Naive thymus-derived CD4-positive, alpha-beta T cell (primary cell): ENCODE measurements around the gene HAUS7. TPM values are rescaled to one million over a fixed set of nuclear protein-coding genes. Genes with fewer than 3 reads are reported as not detected.
A peak's percentile ranks its signal among the peaks of the same experiment; 100 is the strongest.

Experiments
- ATAC-seq: fragments of 150-1000 bp; cut with Tn5 transposase; 2 replicates; pipeline ENCODE4 v1.10.0; 2021; ENCODE audit warnings: mild to moderate bottlenecking, moderate library complexity
- CTCF ChIA-PET: fragments of 350-600 bp; sonication (Branson Sonifier 250); formaldehyde crosslinking; loops from one replicate; lab custom pipeline; 2021; ENCODE audit warnings: antibody characterized with exemption; lab: Charles Lee
- POLR2A ChIA-PET: fragments of 350-600 bp; sonication (Branson Sonifier 250); formaldehyde crosslinking; loops from one replicate; lab custom pipeline; 2021; ENCODE audit warnings: antibody characterized with exemption, inconsistent platforms; lab: Charles Lee
- DNase-seq, 9 donors: peaks; one replicate each; pipeline versions ENCODE4 v3.0.0 to v3.0.0-alpha.2; 2020 to 2022; ENCODE audit warnings: mixed read lengths in 1 of 9
- H3K27ac ChIP-seq: one replicate; pipeline ENCODE4 v1.7.0; 2013; ENCODE audit warnings: mild to moderate bottlenecking, low read depth, low read length, moderate library complexity
- H3K27me3 ChIP-seq, 2 donors: one replicate each; pipeline ENCODE4 v1.7.0; 2013; ENCODE audit warnings: low read length in 2 of 2, mild to moderate bottlenecking in 2 of 2, moderate library complexity in 2 of 2; ENCODE audit not compliant: control insufficient read depth in 2 of 2, insufficient read depth in 2 of 2
- H3K36me3 ChIP-seq, 3 experiments: 1 replicate in 2 of 3; 2 replicates in 1 of 3; pipeline ENCODE4 v1.7.0; 2013; ENCODE audit warnings: low read length in 3 of 3, mild to moderate bottlenecking in 3 of 3, moderate library complexity in 1 of 3; ENCODE audit not compliant: insufficient read depth in 3 of 3, control insufficient read depth in 2 of 3
- H3K4me1 ChIP-seq, 2 donors: one replicate each; pipeline ENCODE4 v1.7.0; 2013; ENCODE audit warnings: low read length in 2 of 2, mild to moderate bottlenecking in 2 of 2, moderate library complexity in 1 of 2; ENCODE audit not compliant: control insufficient read depth in 2 of 2, insufficient read depth in 2 of 2
- H3K4me3 ChIP-seq: 2 replicates; pipeline ENCODE4 v1.7.0; 2013; ENCODE audit warnings: mild to moderate bottlenecking, low read length
- H3K9me3 ChIP-seq, 3 experiments: 1 replicate in 2 of 3; 2 replicates in 1 of 3; pipeline ENCODE4 v1.7.0; 2013; ENCODE audit warnings: low read length in 3 of 3; ENCODE audit not compliant: control insufficient read depth in 2 of 3
- H3K27ac Mint-ChIP-seq, 9 donors: one replicate each; pipeline ENCODE4 v1.8.0; 2020 to 2022; ENCODE audit warnings: mixed read lengths in 9 of 9, mild to moderate bottlenecking in 8 of 9, moderate library complexity in 5 of 9, inconsistent platforms in 2 of 9
- H3K27me3 Mint-ChIP-seq, 5 donors: one replicate each; pipeline ENCODE4 v1.8.0; 2021 to 2022; ENCODE audit warnings: mixed read lengths in 5 of 5, mild to moderate bottlenecking in 1 of 5
- H3K36me3 Mint-ChIP-seq, 5 donors: one replicate each; pipeline ENCODE4 v1.8.0; 2020 to 2022; ENCODE audit warnings: mixed read lengths in 5 of 5, mild to moderate bottlenecking in 3 of 5, inconsistent platforms in 1 of 5
- H3K4me1 Mint-ChIP-seq, 7 donors: one replicate each; pipeline ENCODE4 v1.8.0; 2020 to 2022; ENCODE audit warnings: mixed read lengths in 7 of 7, mild to moderate bottlenecking in 3 of 7, inconsistent platforms in 1 of 7
- H3K4me3 Mint-ChIP-seq, 10 donors: one replicate each; pipeline ENCODE4 v1.8.0; 2020 to 2022; ENCODE audit warnings: mild to moderate bottlenecking in 10 of 10, mixed read lengths in 10 of 10, moderate library complexity in 6 of 10, inconsistent platforms in 2 of 10
- H3K9me3 Mint-ChIP-seq, 11 donors: one replicate each; pipeline ENCODE4 v1.8.0; 2020 to 2022; ENCODE audit warnings: mixed read lengths in 11 of 11, mild to moderate bottlenecking in 4 of 11, inconsistent platforms in 1 of 11, moderate library complexity in 1 of 11
- intact Hi-C, 2 donors: fragments of 100-400 bp; cut with micrococcal nuclease; formaldehyde crosslinking; loops; one replicate each; pipeline ENCODE4 v1.15.1; 2023
- polyA plus RNA-seq, 2 donors: library from polyadenylated mRNA; unstranded; fragments of 300-500 nt; fragmentation: Illumina TruSeq; gene quantifications; one replicate each; pipeline ENCODE4 v1.2.3, GENCODE V29; 2021
- total RNA-seq, 6 experiments: library from RNA in 5 of 6; stranded (reverse) in 5 of 6; gene quantifications; 1 replicate in 5 of 6; 2 replicates in 1 of 6; pipeline ENCODE4 v1.2.3 and lab custom pipeline; 2021 to 2026

Gene HAUS7
- total and polyA plus RNA-seq, 7 experiments from 2014 or later = 20.7 to 44.8 (median 28.4) TPM

GRCh38 chrX:153462291-153462690, 8.1 kb downstream of the HAUS7 start:
- peaks cover 0 to 3% (median 2%) of the 10 kb centered on the region in 7 donors for H3K4me1 Mint-ChIP-seq
- H3K27ac ChIP-seq = no peak overlapping the region
- DNase-seq = no peak
- no peak overlapping the region for H3K27ac Mint-ChIP-seq
- ChIA-PET POLR2A (no interaction called here), CTCF (interaction anchor here (0.6 to 1.8 kb wide), 3 partner anchors 12 to 1063 kb away, joined by 3 to 5 read pairs (median 3); no protein-coding TSS in a partner anchor)
- peaks cover 0 to 35% (median 0%) of the 10 kb centered on the region in 3 experiments for H3K36me3 ChIP-seq
- no peaks in the 10 kb centered on the region for H3K27me3 ChIP-seq
- no peak overlapping the region for H3K4me3 ChIP-seq
- H3K36me3 Mint-ChIP-seq = peaks cover 0 to 13% (median 4%) of the 10 kb centered on the region in 5 donors
- H3K4me1 ChIP-seq = no peaks in the 10 kb centered on the region
- ATAC-seq = no peak
- no peak overlapping the region for H3K4me3 Mint-ChIP-seq
- intact Hi-C loops = no loop called here
- H3K27me3 Mint-ChIP-seq = no peaks in the 10 kb centered on the region
- no peaks in the 10 kb centered on the region for H3K9me3 Mint-ChIP-seq
- no peaks in the 10 kb centered on the region for H3K9me3 ChIP-seq

DNA sequence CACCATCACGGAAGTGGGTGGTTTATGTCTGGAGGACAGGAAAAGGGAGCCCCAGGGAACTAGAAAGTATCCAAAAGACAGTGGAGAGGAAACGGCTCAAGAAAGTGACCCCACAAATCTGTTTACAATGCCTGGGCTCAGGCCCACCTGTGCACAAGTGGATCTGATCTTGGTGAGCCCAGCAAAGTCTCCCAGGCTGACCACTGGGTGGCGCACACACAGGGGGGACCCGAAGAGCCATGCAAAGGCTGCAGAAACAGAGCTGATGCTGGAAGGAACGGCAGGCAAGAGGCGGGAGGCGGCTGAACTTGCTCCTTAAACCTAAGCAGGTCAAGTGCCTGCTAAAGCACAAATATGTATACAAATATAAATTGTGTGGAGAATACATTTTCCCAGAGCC, 9.6 kb downstream of the HAUS7 start:
- ATAC-seq (peak; percentile 74), DNase-seq (peak; percentile 19 to 53 (median 35))
- H3K27me3 Mint-ChIP-seq = no peaks in the 10 kb centered on the region
- H3K4me3 Mint-ChIP-seq = no peak overlapping the region
- H3K4me1 ChIP-seq = no peaks in the 10 kb centered on the region
- H3K9me3 ChIP-seq = no peaks in the 10 kb centered on the region
- ChIA-PET POLR2A (no interaction called here), CTCF (interaction anchor here (0.7 to 1.9 kb wide), 4 partner anchors 12 to 48 kb away, joined by 3 to 9 read pairs (median 6); no protein-coding TSS in a partner anchor)
- no peak overlapping the region for H3K4me3 ChIP-seq
- H3K4me1 Mint-ChIP-seq = peaks cover 0 to 3% (median 0%) of the 10 kb centered on the region in 7 donors
- H3K27ac ChIP-seq = no peak overlapping the region
- H3K27me3 ChIP-seq = no peaks in the 10 kb centered on the region
- intact Hi-C loops = loop anchor here (1.0 kb wide), 2 partner anchors 9 to 46 kb away; partner anchors contain the start of gene HAUS7 (in 1 of the 2)
- H3K36me3 Mint-ChIP-seq = peaks cover 0 to 13% (median 2%) of the 10 kb centered on the region in 5 donors
- H3K9me3 Mint-ChIP-seq = no peaks in the 10 kb centered on the region
- peaks cover 0 to 49% (median 0%) of the 10 kb centered on the region in 3 experiments for H3K36me3 ChIP-seq
- peak overlapping the region in 1 of 9 donors; percentile 46 for H3K27ac Mint-ChIP-seq

GRCh38 chrX:153459986-153460385, 10.4 kb downstream of the HAUS7 start:
- DNase-seq (no peak), ATAC-seq (no peak)
- Mint-ChIP-seq H3K4me3 (no peak overlapping the region), H3K36me3 (peaks cover 0 to 13% (median 2%) of the 10 kb centered on the region in 5 donors), H3K27ac (no peak overlapping the region), H3K4me1 (peaks cover 0 to 3% (median 0%) of the 10 kb centered on the region in 7 donors), H3K9me3 (no peaks in the 10 kb centered on the region), H3K27me3 (no peaks in the 10 kb centered on the region)
- Histone ChIP-seq H3K9me3 (no peaks in the 10 kb centered on the region), H3K27ac (no peak overlapping the region), H3K36me3 (peaks cover 0 to 58% (median 0%) of the 10 kb centered on the region in 3 experiments), H3K4me3 (no peak overlapping the region), H3K4me1 (no peaks in the 10 kb centered on the region), H3K27me3 (no peaks in the 10 kb centered on the region)
- POLR2A ChIA-PET = no interaction called here
- CTCF ChIA-PET = interaction anchor here (0.8 to 1.9 kb wide), 2 partner anchors 47 kb away, joined by 3 to 9 read pairs; no protein-coding TSS in a partner anchor
- intact Hi-C loops = no loop called here

GRCh38 chrX:153458476-153458875, 11.9 kb downstream of the HAUS7 start:
- H3K27me3 Mint-ChIP-seq = no peaks in the 10 kb centered on the region

DNA sequence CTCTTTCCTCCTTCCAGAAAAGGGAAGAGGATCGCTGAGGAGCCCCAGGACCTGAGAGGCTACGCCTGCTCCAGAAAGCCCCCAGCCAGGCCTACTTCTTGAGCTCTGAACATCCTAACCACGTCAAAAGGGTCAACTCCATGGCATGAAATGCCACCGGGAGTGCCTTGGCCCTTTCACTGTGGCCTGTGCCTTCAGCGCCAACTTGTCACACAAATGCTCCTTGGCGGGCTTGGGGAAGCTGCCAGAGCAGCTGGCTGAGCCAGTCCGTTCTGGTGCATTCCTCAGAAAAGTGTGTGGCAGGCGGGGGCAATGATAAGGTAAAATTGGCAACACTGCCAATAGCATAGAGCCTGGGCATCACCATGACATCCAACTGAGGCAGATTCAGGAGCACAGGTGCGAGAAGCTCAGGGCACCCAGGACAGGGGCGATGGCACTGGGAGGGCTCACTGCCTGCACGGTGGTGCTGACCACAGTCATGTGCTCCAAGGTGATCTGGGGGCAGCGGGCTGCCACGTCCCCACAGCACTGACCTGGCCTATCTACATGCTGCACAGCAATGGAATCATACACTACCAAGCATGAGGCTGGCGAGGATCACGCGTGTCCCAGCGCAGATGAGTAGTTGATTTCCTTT, 12.4 kb downstream of the HAUS7 start:
- no peaks in the 10 kb centered on the region for H3K9me3 Mint-ChIP-seq
- H3K4me3 Mint-ChIP-seq = no peak overlapping the region
- no peaks in the 10 kb centered on the region for H3K27me3 Mint-ChIP-seq
- CTCF ChIA-PET = interaction anchor here (0.6 to 1.3 kb wide), 2 partner anchors 49 to 187 kb away, joined by 3 read pairs; no protein-coding TSS in a partner anchor
- Histone ChIP-seq H3K27me3 (no peaks in the 10 kb centered on the region), H3K4me1 (no peaks in the 10 kb centered on the region), H3K36me3 (peaks cover 0 to 46% (median 0%) of the 10 kb centered on the region in 3 experiments), H3K4me3 (no peak overlapping the region), H3K9me3 (no peaks in the 10 kb centered on the region), H3K27ac (no peak overlapping the region)
- H3K36me3 Mint-ChIP-seq = peaks cover 0 to 9% (median 2%) of the 10 kb centered on the region in 5 donors
- intact Hi-C loops = no loop called here
- DNase-seq (no peak), ATAC-seq (no peak)
- H3K4me1 Mint-ChIP-seq = peaks cover 0 to 3% (median 0%) of the 10 kb centered on the region in 7 donors
- H3K27ac Mint-ChIP-seq = no peak overlapping the region
- POLR2A ChIA-PET = no interaction called here

More at GRCh38 chrX:153458476-153458875, 11.9 kb downstream of the HAUS7 start:
- H3K4me1 Mint-ChIP-seq = peaks cover 0 to 3% (median 0%) of the 10 kb centered on the region in 7 donors
- Histone ChIP-seq H3K9me3 (no peaks in the 10 kb centered on the region), H3K27ac (no peak overlapping the region), H3K27me3 (no peaks in the 10 kb centered on the region), H3K36me3 (peaks cover 0 to 48% (median 0%) of the 10 kb centered on the region in 3 experiments), H3K4me3 (no peak overlapping the region), H3K4me1 (no peaks in the 10 kb centered on the region)
- no peaks in the 10 kb centered on the region for H3K9me3 Mint-ChIP-seq
- ATAC-seq (no peak), DNase-seq (no peak)
- peaks cover 0 to 9% (median 2%) of the 10 kb centered on the region in 5 donors for H3K36me3 Mint-ChIP-seq
- POLR2A ChIA-PET = no interaction called here
- no peak overlapping the region for H3K27ac Mint-ChIP-seq
- no peak overlapping the region for H3K4me3 Mint-ChIP-seq
- CTCF ChIA-PET = interaction anchor here (1.3 kb wide), 1 partner anchor 49 kb away, joined by 3 read pairs; no protein-coding TSS in a partner anchor
- intact Hi-C loops = no loop called here

DNA sequence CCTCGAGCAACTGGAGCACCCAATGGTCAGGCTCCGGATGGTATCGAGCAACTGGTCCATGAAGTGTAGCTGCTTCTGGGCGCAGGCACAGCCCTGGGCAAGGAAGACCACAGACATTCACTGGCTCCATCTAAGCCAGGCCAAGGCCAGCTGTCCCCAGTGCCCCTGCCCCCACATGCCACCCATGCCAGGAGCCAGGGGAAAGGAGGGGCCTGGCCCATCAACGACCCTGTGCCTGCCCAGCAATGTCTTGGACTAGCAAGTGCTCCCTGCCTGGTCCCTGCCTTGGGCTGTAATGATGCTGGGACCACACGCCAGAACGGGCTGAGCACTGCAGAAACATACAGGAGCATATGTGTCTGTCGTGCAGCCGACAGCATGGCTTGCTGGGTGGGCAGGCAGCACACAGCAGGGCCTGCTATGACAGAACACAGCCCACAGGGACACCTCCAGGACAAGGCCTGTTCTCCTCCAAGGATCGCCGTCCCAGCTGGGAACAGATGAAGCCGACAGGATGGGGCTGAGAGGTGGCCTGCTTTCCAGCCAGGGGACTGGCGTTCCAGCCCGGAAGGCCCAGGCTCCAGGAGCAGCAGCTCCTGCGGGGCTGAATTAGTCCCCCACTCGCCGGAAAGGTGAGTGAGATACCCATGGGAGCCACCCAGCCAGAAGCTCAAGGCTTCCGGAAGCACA, 13.1 kb downstream of the HAUS7 start:
- Histone ChIP-seq H3K4me3 (no peak overlapping the region), H3K36me3 (peaks cover 0 to 43% (median 0%) of the 10 kb centered on the region in 3 experiments), H3K27ac (no peak overlapping the region), H3K4me1 (no peaks in the 10 kb centered on the region), H3K9me3 (no peaks in the 10 kb centered on the region), H3K27me3 (no peaks in the 10 kb centered on the region)
- ChIA-PET POLR2A (no interaction called here), CTCF (interaction anchor here (1.3 kb wide), 1 partner anchor 50 kb away, joined by 3 read pairs; no protein-coding TSS in a partner anchor)
- intact Hi-C loops = no loop called here
- no peak overlapping the region for H3K4me3 Mint-ChIP-seq
- peaks cover 0 to 3% (median 0%) of the 10 kb centered on the region in 7 donors for H3K4me1 Mint-ChIP-seq
- no peak for ATAC-seq
- H3K27me3 Mint-ChIP-seq = no peaks in the 10 kb centered on the region
- DNase-seq = no peak
- no peaks in the 10 kb centered on the region for H3K9me3 Mint-ChIP-seq
- H3K27ac Mint-ChIP-seq = no peak overlapping the region
- H3K36me3 Mint-ChIP-seq = peaks cover 0 to 9% (median 2%) of the 10 kb centered on the region in 5 donors
